SK-N-SH (cell line): ENCODE data around the gene LGALS12. TPM values are rescaled to one million over a fixed set of nuclear protein-coding genes. Genes with fewer than 3 reads are reported as not detected.

Experiments used
- CTCF ChIA-PET: fragments of 300-600, 350-600 bp; formaldehyde crosslinking; extraction: SDS; loops from one replicate; lab custom pipeline; 2021; lab: Yijun Ruan, JAX
- POLR2A ChIA-PET: fragments of 350-600 bp; sonication (Branson Sonifier 250); formaldehyde crosslinking; extraction: SDS; loops from one replicate; lab custom pipeline; 2020; ENCODE audit warnings: antibody characterized with exemption, inconsistent platforms; lab: Yijun Ruan, JAX
- DNase-seq: peaks from one replicate; pipeline ENCODE4 v3.0.0; 2012
- H2AFZ ChIP-seq: fragments of 200-600 bp; sonication (generic); 2 replicates; pipeline ENCODE4 v1.8.1; 2016; ENCODE audit warnings: antibody characterized with exemption, mild to moderate bottlenecking, low read depth
- H3F3A ChIP-seq: fragments of 200-600 bp; sonication (generic); replicated peaks from 2 replicates; pipeline ENCODE3; 2016; ENCODE audit warnings: antibody characterized with exemption, mild to moderate bottlenecking; ENCODE audit not compliant: insufficient read depth
- H3K27ac ChIP-seq, 2 experiments: fragments of 200-500 bp in 1 of 2; fragments of 200-600 bp in 1 of 2; sonication (Bioruptor generic) in 1 of 2; sonication (generic), shearing (Covaris generic) in 1 of 2; 2 replicates each; pipeline versions ENCODE4 v1.5.1 to v1.6.1; 2014 to 2016; ENCODE audit warnings: low read depth in 2 of 2, inconsistent platforms in 1 of 2, low read length in 1 of 2, mild to moderate bottlenecking in 1 of 2, mixed read lengths in 1 of 2
- H3K27me3 ChIP-seq: fragments of 200-600 bp; sonication (generic), shearing (Covaris generic); 2 replicates; pipeline ENCODE4 v1.6.1; 2016; ENCODE audit warnings: mixed run types; ENCODE audit not compliant: insufficient read depth
- H3K36me3 ChIP-seq, 2 experiments: fragments of 200-500 bp in 1 of 2; fragments of 200-600 bp in 1 of 2; sonication (Bioruptor generic) in 1 of 2; sonication (generic) in 1 of 2; replicated peaks in 1 of 2; 2 replicates each; pipeline versions ENCODE3 to v1.5.1; 2014 to 2016; ENCODE audit warnings: low read length in 1 of 2, mild to moderate bottlenecking in 1 of 2; ENCODE audit not compliant: insufficient read depth in 2 of 2, control insufficient read depth in 1 of 2
- H3K4me1 ChIP-seq, 2 experiments: fragments of 200-500 bp in 1 of 2; fragments of 200-600 bp in 1 of 2; sonication (Bioruptor generic) in 1 of 2; sonication (generic), shearing (Covaris generic) in 1 of 2; 2 replicates each; pipeline versions ENCODE4 v1.5.1 to v1.6.1; 2014 to 2016; ENCODE audit warnings: low read depth in 1 of 2, low read length in 1 of 2, mixed run types in 1 of 2; ENCODE audit not compliant: insufficient read depth in 2 of 2, control insufficient read depth in 1 of 2
- H3K4me2 ChIP-seq: fragments of 200-600 bp; sonication (generic), shearing (Covaris generic); 2 replicates; pipeline ENCODE4 v1.6.1; 2017; ENCODE audit warnings: mixed run types
- H3K4me3 ChIP-seq, 2 experiments: fragments of 200-500 bp in 1 of 2; fragments of 200-600 bp in 1 of 2; sonication (Bioruptor generic) in 1 of 2; sonication (generic), shearing (Covaris generic) in 1 of 2; 2 replicates each; pipeline versions ENCODE4 v1.5.1 to v1.8.1; 2014 to 2016; ENCODE audit warnings: low read depth in 2 of 2, inconsistent platforms in 1 of 2, low read length in 1 of 2, mild to moderate bottlenecking in 1 of 2, mixed read lengths in 1 of 2, moderate library complexity in 1 of 2
- H3K79me2 ChIP-seq: fragments of 200-600 bp; sonication (generic); 2 replicates; pipeline ENCODE4 v1.8.1; 2017; ENCODE audit warnings: mild to moderate bottlenecking; ENCODE audit not compliant: insufficient read depth
- H3K9ac ChIP-seq: fragments of 200-600 bp; sonication (generic); 2 replicates; pipeline ENCODE4 v1.6.1; 2017; ENCODE audit warnings: mixed run types
- H3K9me2 ChIP-seq: fragments of 200-600 bp; sonication (generic); 2 replicates; pipeline ENCODE4 v1.6.1; 2017; ENCODE audit warnings: mixed run types
- H3K9me3 ChIP-seq: fragments of 200-600 bp; sonication (generic); 2 replicates; pipeline ENCODE4 v1.6.1; 2017; ENCODE audit warnings: mixed run types, mild to moderate bottlenecking, moderate library complexity
- H4K20me1 ChIP-seq: fragments of 200-600 bp; sonication (generic); 2 replicates; pipeline ENCODE4 v1.6.1; 2017; ENCODE audit warnings: mild to moderate bottlenecking, mixed run types; ENCODE audit not compliant: insufficient read depth
- CTCF ChIP-seq: fragments of 200-600 bp; sonication (generic); IDR thresholded peaks from 2 replicates; pipeline ENCODE4 v1.6.1; 2017; ENCODE audit warnings: antibody characterized with exemption, mild to moderate bottlenecking, moderate library complexity
- ELF1 ChIP-seq: IDR thresholded peaks from 2 replicates; pipeline ENCODE4 v1.4.0; 2012
- FOSL2 ChIP-seq: IDR thresholded peaks from 2 replicates; pipeline ENCODE4 v1.4.0; 2012; ENCODE audit warnings: low read depth, mild to moderate bottlenecking, moderate library complexity, borderline replicate concordance
- FOXM1 ChIP-seq: IDR thresholded peaks from 2 replicates; pipeline ENCODE4 v1.4.0; 2012; ENCODE audit warnings: low read depth, mild to moderate bottlenecking
- IRF3 ChIP-seq: fragments of 150-350 bp; IDR thresholded peaks from 2 replicates; pipeline ENCODE4 v1.6.1; 2016; ENCODE audit warnings: mild to moderate bottlenecking, low read depth, low read length
- PBX3 ChIP-seq: IDR thresholded peaks from 2 replicates; pipeline ENCODE4; 2012
- REST ChIP-seq: IDR thresholded peaks from 2 replicates; pipeline ENCODE4 v1.6.1; 2012; ENCODE audit warnings: mild to moderate bottlenecking, low read depth, low read length, moderate library complexity
- RFX5 ChIP-seq: IDR thresholded peaks from 2 replicates; pipeline ENCODE4 v1.6.1; 2012; ENCODE audit warnings: mild to moderate bottlenecking, improper control_type of control experiment, low read length
- SIN3A ChIP-seq: IDR thresholded peaks from 2 replicates; pipeline ENCODE4 v1.6.1; 2012; ENCODE audit warnings: low read depth, mild to moderate bottlenecking, low read length, moderate library complexity, borderline replicate concordance
- TAF1 ChIP-seq: IDR thresholded peaks from 2 replicates; pipeline ENCODE4 v1.6.1; 2012; ENCODE audit warnings: low read depth, mild to moderate bottlenecking, low read length, moderate library complexity, borderline replicate concordance
- ZBTB33 ChIP-seq: IDR thresholded peaks from 2 replicates; pipeline ENCODE4 v1.4.0; 2012; ENCODE audit warnings: low read depth, borderline replicate concordance
- WGBS: methylation state at CpG from one replicate; pipeline ENCODE4 v1.1.6; 2017; ENCODE audit warnings: low lambda C conversion rate; 5-methylcytosine and 5-hydroxymethylcytosine counted together
- polyA plus RNA-seq, 3 experiments: library from polyadenylated mRNA; depleted of rRNA; stranded (reverse); fragments of >200 nt; gene quantifications; 2 replicates each; pipeline ENCODE4 v1.2.3, GENCODE V29; 2012

LGALS12 gene
- polyA plus RNA-seq, 1 of the 3 experiments (the other 2 are of a cell fraction): not detected

- CTCF ChIA-PET: interaction anchor here (1.0 kb wide), 1 partner anchor 103 kb away, joined by 3 read pairs; no protein-coding TSS in a partner anchor
- POLR2A ChIA-PET: no interaction called here
- no peak overlapping the region for H2AFZ ChIP-seq
- H3K36me3 ChIP-seq: no peaks in the 10 kb centered on the region
- no peaks in the 10 kb centered on the region for H3K79me2 ChIP-seq
- no peaks in the 10 kb centered on the region for H3K9me2 ChIP-seq
- H3K27me3 ChIP-seq: no peaks in the 10 kb centered on the region
- H3K9me3 ChIP-seq: no peaks in the 10 kb centered on the region
- TF ChIP-seq ZBTB33 (no peak), TAF1 (no peak), FOXM1 (no peak), RFX5 (no peak), FOSL2 (no peak), REST (no peak), ELF1 (no peak), IRF3 (no peak), SIN3A (no peak), PBX3 (no peak), CTCF (no peak)
- 20% methylated on average over 3 of the region's 4 CpGs for WGBS
- H3K4me3 ChIP-seq: no peak overlapping the region
- H3K4me2 ChIP-seq: peak overlapping the region; percentile 17; the same call in 1 of the 2 replicates
- H3F3A ChIP-seq: no peaks in the 10 kb centered on the region
- no peak overlapping the region for H3K9ac ChIP-seq
- DNase-seq: no peak
- H3K27ac ChIP-seq: no peak overlapping the region
- no peaks in the 10 kb centered on the region for H4K20me1 ChIP-seq
- peaks cover 0 to 15% of the 10 kb centered on the region in 2 experiments; a peak in 1 of 4 replicates for H3K4me1 ChIP-seq
These were observed 27.1 kb downstream of the LGALS12 start for GRCh38 chr11:63532799-63533475.
